CD1c-positive myeloid dendritic cell (primary cell): ENCODE results near the gene FAM81B.
A peak's percentile ranks its signal among the peaks of the same experiment; 100 is the strongest.
"Not testable (repeated sequence)": the region's sequence is repeated elsewhere in the genome, so short reads cannot be mapped to it uniquely, and the experiment has no call there.

Source experiments
- DNase-seq: peaks from one replicate; pipeline ENCODE4 v3.0.0-alpha.2; 2016; ENCODE audit errors: extremely low spot score

The FAM81B gene

GRCh38 chr5:95390812-95391492 is at the start of gene FAM81B:
FAM81B (plus strand) TSS chr5:95391366; CDS start chr5:95391390, 24 bp downstream.
- DNase-seq, result no peak

- not testable (repeated sequence) for DNase-seq
Measured at GRCh38 chr5:95341444-95341843, 49.7 kb upstream of the FAM81B start.

GRCh38 chr5:95347506-95348120 is 43.6 kb upstream of the FAM81B start:
- no peak for DNase-seq

GRCh38 chr5:95350631-95351030 is 40.5 kb upstream of the FAM81B start:
- no peak for DNase-seq

GRCh38 chr5:95352691-95353090 is 38.5 kb upstream of the FAM81B start:
- DNase-seq, result no peak

- no peak for DNase-seq
Measured at GRCh38 chr5:95358320-95358719, 32.8 kb upstream of the FAM81B start.

- no peak for DNase-seq
Measured at GRCh38 chr5:95358848-95359247, 32.3 kb upstream of the FAM81B start.

GRCh38 chr5:95360667-95361066 is 30.5 kb upstream of the FAM81B start:
- not testable (repeated sequence) for DNase-seq

- no peak for DNase-seq
Measured at GRCh38 chr5:95365302-95366095, 25.7 kb upstream of the FAM81B start.

- no peak for DNase-seq
Measured at GRCh38 chr5:95369782-95370181, 21.4 kb upstream of the FAM81B start.

- no peak for DNase-seq
Measured at GRCh38 chr5:95374061-95374460, 17.1 kb upstream of the FAM81B start.

GRCh38 chr5:95375591-95375990 is 15.6 kb upstream of the FAM81B start:
- DNase-seq, result no peak

- no peak for DNase-seq
Measured at GRCh38 chr5:95379133-95379532, 12.0 kb upstream of the FAM81B start.

- DNase-seq, result no peak
Measured at GRCh38 chr5:95380103-95380628, 11.0 kb upstream of the FAM81B start.

GRCh38 chr5:95382801-95383200 is 8.4 kb upstream of the FAM81B start:
- DNase-seq, result no peak

- no peak for DNase-seq
Measured at GRCh38 chr5:95384485-95385213, 6.5 kb upstream of the FAM81B start.

- no peak for DNase-seq
Measured at GRCh38 chr5:95385334-95385733, 5.8 kb upstream of the FAM81B start.

- DNase-seq, result not testable (repeated sequence)
Measured at GRCh38 chr5:95391965-95392364, 799 bp downstream of the FAM81B start.

GRCh38 chr5:95392593-95393182 is 1.5 kb downstream of the FAM81B start:
- DNase-seq, result peak; percentile 7

GRCh38 chr5:95393279-95393678 is 2.1 kb downstream of the FAM81B start:
- DNase-seq, result no peak

- no peak for DNase-seq
Measured at GRCh38 chr5:95398989-95399388, 7.8 kb downstream of the FAM81B start.
